ENCODE data around the gene NKIRAS1.
"Not testable (repeated sequence)": the region's sequence is repeated elsewhere in the genome, so short reads cannot be mapped to it uniquely, and the experiment has no call there.

The NKIRAS1 gene

DNA sequence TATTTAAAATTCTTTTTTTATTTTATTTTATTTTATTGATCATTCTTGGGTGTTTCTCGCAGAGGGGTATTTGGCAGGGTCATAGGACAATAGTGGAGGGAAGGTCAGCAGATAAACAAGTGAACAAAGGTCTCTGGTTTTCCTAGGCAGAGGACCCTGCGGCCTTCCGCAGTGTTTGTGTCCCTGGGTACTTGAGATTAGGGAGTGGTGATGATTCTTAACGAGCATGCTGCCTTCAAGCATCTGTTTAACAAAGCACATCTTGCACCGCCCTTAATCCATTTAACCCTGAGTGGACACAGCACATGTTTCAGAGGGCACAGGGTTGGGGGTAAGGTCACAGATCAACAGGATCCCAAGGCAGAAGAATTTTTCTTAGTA, 46.1 kb downstream of the NKIRAS1 start:
- not testable (repeated sequence) for DNase-seq (ENCODE audit: low read depth in 2 of 2)

DNA sequence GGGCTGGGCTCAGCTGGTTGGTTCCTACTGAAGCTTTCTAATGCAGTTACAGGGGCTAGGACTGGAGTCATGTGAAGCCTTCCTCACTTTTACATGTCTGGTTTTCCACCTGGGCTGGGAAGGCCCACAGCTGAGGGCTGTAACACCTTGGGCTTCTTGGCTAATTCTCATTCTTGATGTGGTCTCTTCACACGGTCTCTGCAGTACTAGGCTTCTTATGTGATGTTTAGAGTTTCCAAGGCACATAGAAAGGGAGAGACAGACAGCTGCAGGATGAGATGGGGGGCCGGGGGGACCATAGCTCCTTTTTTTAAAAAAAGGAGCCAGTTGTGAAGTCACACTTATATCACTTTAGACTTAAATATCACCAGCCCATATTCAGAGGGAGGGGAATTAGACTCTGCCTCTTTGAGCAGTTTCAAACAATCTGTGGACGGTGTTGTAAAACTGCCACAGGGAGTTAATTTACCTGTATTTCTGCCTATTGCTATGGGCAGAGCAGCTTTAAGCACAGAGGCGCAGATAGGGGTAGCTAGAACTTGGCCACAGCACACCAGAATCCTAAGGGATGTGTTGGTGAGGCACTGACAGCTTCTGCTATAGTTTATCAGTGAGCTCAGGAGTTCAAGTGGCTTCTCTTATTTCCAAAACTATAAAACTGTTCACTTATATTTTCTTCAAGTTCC, 46.7 kb downstream of the NKIRAS1 start:
- DNase-seq (ENCODE audit: low read depth in 2 of 2), result no peak

DNA sequence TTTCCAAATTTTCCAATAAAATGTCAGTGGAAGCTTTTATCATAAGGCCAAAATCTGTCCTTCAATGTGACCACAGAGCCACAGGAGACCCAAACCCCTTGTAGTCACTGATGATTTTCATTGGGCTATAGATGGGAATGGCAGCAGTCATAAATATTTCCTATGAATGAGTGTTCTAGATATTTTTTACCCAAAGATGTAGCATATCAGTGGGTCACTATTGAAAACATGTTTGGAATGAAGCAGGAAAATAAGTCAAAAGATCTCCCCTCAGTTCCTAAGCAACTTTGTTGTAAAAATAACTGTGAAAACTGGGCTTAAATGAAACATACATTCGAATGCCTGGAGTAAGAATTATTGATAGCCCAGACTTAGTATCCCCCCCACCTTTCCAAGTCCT, 49.0 kb downstream of the NKIRAS1 start:
- DNase-seq (ENCODE audit: low read depth in 2 of 2), result no peak

DNA sequence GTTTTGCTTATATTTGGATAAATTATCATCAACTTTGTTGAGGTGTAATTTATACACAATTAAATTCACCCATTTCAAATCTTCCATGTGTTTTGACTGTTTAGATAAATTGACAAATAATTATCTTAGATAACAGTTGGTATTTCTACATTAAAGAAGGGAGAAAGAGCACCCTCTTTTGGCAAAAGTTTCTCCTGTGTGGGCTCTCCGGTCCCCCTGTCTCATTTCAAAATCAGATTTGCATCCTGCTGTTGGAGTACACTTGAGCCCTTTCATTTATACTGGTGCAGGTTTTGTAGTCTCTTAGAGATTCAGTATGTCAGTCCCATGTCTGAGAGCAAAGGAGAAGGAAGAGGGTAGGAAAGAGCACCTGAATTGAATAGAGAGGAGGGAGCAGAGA, 49.4 kb downstream of the NKIRAS1 start:
- no peak for DNase-seq (ENCODE audit: low read depth in 2 of 2)

DNA sequence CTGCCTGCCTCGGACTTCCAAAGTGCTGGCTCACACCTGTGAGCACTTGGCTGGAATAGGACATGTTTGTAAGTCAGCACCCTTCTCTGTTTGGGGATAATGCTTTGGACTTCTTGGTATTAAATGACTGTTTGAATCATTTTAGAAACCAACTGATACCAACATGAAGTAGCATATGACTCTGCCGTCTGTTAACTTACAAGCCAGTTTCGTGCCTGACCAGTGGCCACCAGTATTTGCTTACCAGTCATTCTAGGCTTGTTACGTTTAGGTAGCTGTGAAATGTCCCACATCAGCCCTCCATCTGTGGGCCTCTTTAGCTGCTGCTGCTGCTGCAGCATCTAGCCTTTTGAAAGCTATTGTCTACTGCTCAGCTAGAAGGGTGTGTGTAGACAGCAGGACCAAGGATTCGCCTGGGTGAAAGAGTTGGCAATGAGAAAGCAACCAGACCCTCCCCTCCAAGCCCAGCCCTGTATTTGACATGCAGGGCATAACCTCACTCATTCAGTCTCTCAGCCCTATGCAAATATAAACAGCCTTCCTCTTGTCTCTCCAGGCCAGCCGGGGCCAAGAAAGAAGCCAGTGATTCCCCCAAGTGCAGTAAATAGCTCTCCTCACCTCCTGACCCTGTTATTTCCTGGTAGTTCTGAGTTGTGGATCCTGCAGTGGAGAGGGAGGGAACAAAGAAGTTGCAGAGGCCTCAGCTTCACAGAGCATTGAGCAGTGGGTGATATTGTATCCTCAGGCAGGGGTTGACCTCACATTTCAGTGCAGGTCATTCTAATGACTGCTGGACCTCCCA, 51.0 kb downstream of the NKIRAS1 start:
- no peak for DNase-seq (ENCODE audit: low read depth in 2 of 2)

DNA sequence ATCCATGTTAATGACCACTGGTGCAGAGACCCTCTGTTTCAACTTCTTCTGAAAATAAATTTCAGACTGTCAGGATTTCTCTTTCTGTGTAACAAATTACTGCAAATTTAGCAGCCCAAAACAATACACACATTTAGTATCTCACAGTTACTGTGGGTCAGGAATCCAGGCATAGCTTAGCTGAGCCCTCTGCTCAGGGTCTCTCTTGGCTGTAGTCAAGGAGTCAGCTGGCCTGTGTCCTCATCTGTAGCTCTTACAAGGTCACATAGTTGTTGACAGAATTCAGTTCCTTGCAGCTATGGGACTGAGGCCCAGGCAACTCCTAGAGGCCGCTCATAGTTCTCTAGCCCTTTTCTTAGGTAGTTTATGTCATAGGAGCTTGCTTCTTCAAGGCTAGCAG, 51.9 kb downstream of the NKIRAS1 start:
- DNase-seq (ENCODE audit: low read depth in 2 of 2), result no peak

DNA sequence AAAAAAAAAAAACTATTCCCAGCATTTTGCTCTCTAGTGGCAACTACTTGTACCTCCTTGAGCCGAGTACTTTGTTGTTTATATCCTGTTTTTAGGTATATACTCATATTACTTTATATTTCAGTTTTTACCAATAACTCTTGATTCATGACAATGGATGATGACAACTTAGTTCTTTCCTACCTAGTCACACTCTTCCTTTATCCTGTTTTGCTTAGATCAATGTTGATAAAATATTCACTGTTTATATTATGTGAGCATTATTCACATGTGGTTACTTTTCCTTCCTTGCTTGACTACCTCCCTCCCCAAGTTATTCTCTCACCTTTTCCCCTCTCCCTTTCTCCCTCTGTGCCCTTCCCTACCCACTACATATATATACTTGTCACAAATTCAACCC, 53.7 kb downstream of the NKIRAS1 start:
- no peak for DNase-seq (ENCODE audit: low read depth in 2 of 2)

DNA sequence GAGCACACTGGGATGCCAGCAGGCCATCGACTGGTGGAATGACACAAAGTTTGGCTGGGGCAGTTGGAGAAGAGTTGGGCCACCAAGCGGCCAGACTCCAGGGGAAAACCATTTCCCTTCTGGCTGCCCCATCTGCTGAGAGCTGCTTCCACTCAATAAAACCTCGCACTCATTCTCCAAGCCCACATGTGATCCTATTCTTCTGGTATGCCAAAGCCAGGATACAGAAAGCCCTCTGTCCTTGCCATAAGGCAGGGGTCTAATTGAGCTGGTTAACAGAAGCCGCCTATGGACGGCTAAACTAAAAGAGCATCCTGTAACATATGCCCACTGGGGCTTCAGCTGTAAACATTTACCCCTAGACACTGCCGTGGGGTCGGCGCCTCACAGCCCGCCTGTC, 55.1 kb downstream of the NKIRAS1 start:
- DNase-seq (ENCODE audit: low read depth in 2 of 2), result no peak

DNA sequence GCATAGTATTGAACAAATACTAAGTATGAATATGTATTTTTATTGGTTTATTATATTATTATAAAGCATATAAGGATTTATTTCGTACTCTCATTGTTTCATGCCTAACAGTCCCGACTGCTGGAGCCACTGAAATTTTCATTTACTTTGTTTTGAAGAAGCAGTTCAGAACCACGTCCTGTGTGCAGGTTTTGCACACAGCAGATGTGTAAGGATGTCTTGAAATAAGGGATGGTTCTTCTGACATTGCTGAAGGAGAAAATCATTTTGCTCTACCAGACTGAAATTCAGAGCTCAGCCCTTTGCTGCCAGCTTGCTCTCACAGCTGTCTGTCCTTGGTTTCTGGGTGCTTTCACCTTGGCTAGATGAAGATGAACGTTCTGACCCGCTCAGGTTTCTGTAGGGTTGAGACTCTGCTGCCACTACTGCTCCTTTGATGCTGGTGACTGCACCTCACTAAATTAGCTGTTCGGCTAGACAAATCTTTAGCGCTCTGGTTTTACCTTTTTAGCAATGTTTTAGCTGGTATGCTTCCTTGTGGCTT, 56.9 kb downstream of the NKIRAS1 start:
- no peak for DNase-seq (ENCODE audit: low read depth in 2 of 2)

DNA sequence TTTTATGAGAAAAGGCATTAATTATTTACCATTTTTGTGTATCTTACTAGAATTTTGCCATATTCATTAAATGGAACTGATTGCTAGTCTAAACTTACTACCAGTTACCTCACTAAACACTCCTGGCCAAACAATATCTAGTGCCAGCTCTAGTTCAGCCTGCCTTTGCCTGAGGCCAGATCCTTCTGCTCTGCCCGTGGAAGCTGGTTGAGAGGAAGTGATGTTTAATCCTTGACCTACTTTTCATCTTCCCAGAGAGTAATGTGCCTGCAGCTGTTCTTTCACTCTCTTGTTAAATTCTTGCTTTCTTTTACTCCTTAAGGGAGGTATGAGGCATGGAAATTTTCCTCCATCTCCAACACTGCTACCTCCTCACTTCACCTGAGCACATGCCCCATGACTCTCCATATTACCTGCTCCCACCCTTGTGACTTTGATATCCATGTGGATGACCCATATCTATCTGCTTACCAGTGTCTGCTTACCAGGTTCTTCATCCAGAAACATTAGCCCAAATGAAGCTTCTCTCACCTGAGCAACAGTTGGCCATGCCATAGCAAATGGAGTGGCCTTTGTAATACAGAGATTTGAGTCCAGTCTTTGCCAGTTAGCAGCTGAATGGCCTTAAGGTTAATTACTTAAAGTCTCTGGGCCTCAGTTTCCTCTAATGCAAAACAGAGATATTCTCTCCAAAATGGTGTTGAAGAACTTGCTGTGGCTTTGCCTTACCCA, 57.6 kb downstream of the NKIRAS1 start:
- no peak for DNase-seq (ENCODE audit: low read depth in 2 of 2)

DNA sequence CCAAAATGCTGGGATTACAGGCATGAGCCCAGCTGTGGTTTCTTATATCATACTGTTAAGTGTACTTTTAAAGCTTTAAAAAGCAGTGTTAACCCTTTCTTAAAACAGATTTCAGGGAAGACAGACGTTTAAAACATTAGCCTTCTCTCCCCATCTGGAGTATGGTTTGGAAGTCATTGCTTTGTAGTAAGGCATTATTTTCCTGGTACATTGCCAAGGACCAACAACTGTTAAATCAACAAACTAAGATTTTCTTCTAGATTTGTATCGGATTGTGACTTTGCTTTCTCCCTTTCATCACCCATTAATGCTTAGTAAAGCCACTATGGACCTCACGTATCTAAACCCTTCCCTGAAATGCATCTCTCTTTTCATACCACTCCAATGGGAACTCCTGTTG, 60.5 kb downstream of the NKIRAS1 start:
- DNase-seq (ENCODE audit: low read depth in 2 of 2), result no peak

DNA sequence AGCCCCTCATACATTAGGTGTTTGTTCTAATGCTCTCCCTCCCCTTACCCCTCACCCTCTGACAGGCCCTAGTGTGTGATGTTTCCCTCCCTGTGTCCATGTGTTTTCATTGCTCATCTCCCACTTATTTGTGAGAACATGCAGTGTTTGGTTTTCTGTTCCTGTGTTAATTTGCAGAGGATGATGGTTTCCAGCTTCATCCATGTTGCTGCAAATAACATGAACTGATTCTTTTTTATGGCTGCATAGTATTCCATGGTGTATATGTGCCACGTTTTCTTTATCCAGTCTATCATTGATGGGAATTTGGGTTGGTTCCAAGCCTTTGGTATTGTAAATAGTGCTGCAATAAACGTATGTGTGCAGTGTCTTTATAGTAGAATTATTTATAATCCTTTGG, 67.3 kb downstream of the NKIRAS1 start:
- not testable (repeated sequence) for DNase-seq (ENCODE audit: low read depth in 2 of 2)

DNA sequence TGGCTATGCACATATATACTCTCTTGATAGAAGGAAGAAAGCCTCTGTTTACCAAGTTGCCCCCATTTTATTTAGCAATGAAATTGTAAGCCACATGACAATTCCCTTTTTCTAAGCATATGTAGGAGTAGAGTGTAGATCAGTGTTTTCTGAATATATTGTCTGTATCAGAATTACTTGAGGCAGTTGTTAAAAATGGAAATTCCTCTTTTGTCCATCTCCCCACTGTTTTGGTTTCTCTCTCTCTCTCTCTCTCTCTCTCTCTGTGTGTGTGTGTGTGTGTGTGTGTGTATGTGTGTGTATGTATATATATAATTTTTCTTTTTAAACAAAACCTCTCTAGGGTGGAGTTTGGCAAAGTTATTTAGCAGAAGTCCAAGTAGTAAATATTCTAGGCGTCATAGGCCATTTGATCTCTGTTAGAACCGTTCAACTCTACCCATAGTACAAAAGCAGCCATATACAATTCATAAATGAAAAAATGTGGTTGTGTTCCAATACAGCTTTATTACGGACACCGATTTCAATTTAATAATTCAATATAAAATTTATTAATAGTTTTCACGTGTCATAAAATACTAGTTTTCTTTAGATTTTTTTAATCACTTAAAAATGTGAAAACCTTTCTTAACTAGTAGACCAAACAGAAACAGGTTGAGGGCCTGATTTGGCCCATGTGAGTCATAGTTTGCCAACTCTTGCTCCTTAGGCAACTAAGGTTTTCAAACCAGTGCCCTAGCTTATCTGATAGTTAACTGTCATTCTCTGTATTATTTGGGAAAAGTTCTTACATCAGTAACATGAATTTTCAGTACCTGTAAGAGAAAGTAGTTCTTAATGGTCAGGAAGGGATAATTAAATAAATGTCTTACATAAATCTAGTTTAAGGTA, 71.2 kb downstream of the NKIRAS1 start:
- no peak for DNase-seq (ENCODE audit: low read depth in 2 of 2)

DNA sequence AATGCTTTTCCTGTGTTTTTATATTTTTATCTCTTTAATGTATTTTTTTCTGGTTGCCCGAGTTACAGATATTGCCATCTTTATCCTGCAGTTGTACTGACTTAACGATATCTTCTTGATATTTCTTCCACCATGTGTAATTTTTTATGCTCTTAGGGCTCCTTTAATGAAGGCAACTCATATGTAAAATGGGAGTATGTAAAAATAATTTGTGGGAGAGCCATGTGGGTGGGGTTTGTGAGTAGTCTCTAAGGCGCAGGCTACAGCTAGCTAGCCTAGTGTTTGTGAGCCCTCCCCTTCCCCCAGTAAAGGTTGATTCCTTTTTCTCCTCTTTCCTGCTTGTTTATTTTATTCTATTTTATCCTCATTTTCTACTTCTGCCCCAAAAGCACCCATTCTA, 72.9 kb downstream of the NKIRAS1 start:
- no peak for DNase-seq (ENCODE audit: low read depth in 2 of 2)

Measured in stimulated activated CD4-positive, alpha-beta T cell treated with anti-CD3 and anti-CD28 coated beads, Interleukin-15, amount 100 ng/mL, for 48 hours (primary cell).